Effector memory CD4-positive, alpha-beta T cell (primary cell): ENCODE results near the gene VWA3A.
"Not testable (repeated sequence)": the region's sequence is repeated elsewhere in the genome, so short reads cannot be mapped to it uniquely, and the experiment has no call there.

Experiments
- DNase-seq, 3 donors: peaks; one replicate each; pipeline ENCODE4 v3.0.0-alpha.2; 2020
- H3K27ac ChIP-seq: 2 replicates; pipeline ENCODE4 v1.7.0; 2013; ENCODE audit warnings: mild to moderate bottlenecking, low read length, moderate library complexity; ENCODE audit not compliant: insufficient read depth, poor library complexity, severe bottlenecking
- H3K27me3 ChIP-seq: replicated peaks from 2 replicates; pipeline ENCODE4 v1.7.0; 2013; ENCODE audit warnings: mild to moderate bottlenecking, low read length; ENCODE audit not compliant: insufficient read depth, control insufficient read depth, poor library complexity, severe bottlenecking
- H3K36me3 ChIP-seq: 2 replicates; pipeline ENCODE4 v1.7.0; 2013; ENCODE audit warnings: mild to moderate bottlenecking, low read length, moderate library complexity; ENCODE audit not compliant: control insufficient read depth, insufficient read depth
- H3K4me1 ChIP-seq: 2 replicates; pipeline ENCODE4 v1.7.0; 2013; ENCODE audit warnings: low read length, mild to moderate bottlenecking; ENCODE audit not compliant: control insufficient read depth, insufficient read depth, poor library complexity, severe bottlenecking
- H3K4me3 ChIP-seq: 2 replicates; pipeline ENCODE4 v1.7.0; 2013; ENCODE audit warnings: low read length, low read depth, mild to moderate bottlenecking; ENCODE audit not compliant: insufficient read depth, poor library complexity, severe bottlenecking
- H3K9me3 ChIP-seq: 2 replicates; pipeline ENCODE4 v1.7.0; 2013; ENCODE audit warnings: mild to moderate bottlenecking, low read length, moderate library complexity; ENCODE audit not compliant: control insufficient read depth

The VWA3A gene

DNA sequence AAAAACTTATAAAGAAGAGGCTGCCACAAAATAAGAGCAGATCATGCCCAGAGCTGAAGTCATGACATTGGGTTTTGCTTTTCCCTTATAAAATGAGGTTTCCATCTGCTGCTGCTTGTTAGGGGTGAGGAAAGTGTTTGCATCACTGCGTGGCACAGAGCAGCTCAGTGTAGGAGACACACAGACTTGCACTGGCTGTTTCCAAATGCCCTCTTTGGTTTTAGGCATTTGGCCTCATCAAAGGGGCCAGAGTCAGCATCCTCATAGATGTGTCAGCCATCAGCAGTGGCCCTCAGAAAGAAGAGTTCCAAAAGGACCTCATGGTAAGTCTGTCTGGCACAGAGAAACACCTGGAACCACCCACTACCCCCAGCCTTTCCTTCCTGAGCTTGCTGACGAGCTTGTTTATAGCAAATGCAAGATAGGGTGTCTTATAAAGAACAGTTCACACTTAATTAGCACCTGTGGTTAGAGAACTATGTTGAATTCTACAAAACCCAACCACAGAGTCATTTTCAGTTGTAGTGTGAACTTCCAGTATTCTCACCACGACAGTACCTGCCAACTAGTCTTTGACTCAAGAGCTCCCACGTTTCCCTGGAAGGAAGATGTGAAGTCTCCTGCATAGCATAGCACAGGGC is 17.0 kb downstream of the VWA3A start:
- H3K36me3 ChIP-seq = no peaks in the 10 kb centered on the region
- no peak for DNase-seq
- H3K4me1 ChIP-seq = no peaks in the 10 kb centered on the region
- H3K4me3 ChIP-seq = no peak overlapping the region
- H3K9me3 ChIP-seq = no peaks in the 10 kb centered on the region
- H3K27ac ChIP-seq = no peak overlapping the region
- H3K27me3 ChIP-seq = no peaks in the 10 kb centered on the region

GRCh38 chr16:22111629-22112028 is 19.3 kb downstream of the VWA3A start:
- not testable (repeated sequence) for DNase-seq, H3K9me3 ChIP-seq, H3K27ac ChIP-seq, H3K4me1 ChIP-seq, H3K27me3 ChIP-seq, H3K4me3 ChIP-seq, H3K36me3 ChIP-seq

DNA sequence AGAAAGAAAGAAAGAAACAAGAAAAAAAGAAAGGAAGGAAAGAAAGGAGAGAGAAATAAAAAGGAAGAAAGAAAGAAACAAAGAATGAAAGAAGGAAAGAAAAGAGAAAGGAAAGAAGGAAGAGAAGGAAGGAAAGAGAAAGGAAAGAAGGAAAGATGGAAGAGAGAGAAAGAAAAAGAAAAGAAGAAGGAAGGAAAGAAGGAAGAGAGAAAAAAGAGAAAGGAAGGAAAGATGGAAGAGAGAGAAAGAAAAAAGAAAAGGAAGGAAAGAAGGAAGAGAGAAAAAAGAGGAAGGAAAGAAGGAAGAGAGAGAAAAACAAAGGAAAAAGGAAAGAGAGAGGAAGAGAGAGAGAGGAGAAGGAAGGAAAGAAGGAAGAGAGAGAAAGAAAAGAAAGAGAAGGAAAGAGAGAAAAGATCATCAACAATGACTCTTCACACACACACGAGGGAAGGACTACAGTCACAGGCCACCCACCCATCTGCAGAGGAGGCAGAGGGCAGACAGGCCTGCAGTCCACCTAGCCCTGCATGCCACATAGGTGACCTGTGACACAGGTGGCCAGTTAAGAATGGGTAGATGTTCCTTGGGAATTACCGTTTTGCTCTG is 23.9 kb downstream of the VWA3A start:
- Histone ChIP-seq H3K4me1 (no peaks in the 10 kb centered on the region), H3K4me3 (no peak overlapping the region), H3K27me3 (no peaks in the 10 kb centered on the region), H3K27ac (no peak overlapping the region), H3K9me3 (no peaks in the 10 kb centered on the region), H3K36me3 (no peaks in the 10 kb centered on the region)
- no peak for DNase-seq

DNA sequence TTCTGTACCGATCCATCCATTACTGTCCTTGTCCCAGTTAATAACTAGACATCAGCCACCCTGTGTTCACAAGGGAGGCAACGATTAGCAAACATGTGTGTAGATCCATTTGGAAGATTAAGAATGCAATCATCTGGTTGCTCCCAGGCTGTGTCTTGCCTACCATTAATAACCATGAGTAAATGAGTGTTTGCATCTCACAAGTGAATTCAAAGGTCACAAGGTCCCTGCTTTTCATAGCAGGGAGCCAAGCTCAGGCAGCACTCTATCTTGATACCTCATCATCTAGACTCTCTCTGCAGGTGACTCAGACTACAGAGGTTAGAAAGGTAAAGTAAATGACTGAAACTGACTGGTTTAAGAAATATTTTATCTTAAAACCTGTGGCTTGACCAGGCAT is 25.3 kb downstream of the VWA3A start:
- Histone ChIP-seq H3K4me1 (no peaks in the 10 kb centered on the region), H3K9me3 (no peaks in the 10 kb centered on the region), H3K36me3 (no peaks in the 10 kb centered on the region), H3K4me3 (no peak overlapping the region), H3K27ac (no peak overlapping the region), H3K27me3 (no peaks in the 10 kb centered on the region)
- DNase-seq = no peak

- Histone ChIP-seq H3K36me3 (no peaks in the 10 kb centered on the region), H3K9me3 (no peaks in the 10 kb centered on the region), H3K4me3 (no peak overlapping the region), H3K4me1 (no peaks in the 10 kb centered on the region), H3K27ac (no peak overlapping the region), H3K27me3 (no peaks in the 10 kb centered on the region)
- no peak for DNase-seq
Observed at GRCh38 chr16:22120440-22120839, 28.1 kb downstream of the VWA3A start.

DNA sequence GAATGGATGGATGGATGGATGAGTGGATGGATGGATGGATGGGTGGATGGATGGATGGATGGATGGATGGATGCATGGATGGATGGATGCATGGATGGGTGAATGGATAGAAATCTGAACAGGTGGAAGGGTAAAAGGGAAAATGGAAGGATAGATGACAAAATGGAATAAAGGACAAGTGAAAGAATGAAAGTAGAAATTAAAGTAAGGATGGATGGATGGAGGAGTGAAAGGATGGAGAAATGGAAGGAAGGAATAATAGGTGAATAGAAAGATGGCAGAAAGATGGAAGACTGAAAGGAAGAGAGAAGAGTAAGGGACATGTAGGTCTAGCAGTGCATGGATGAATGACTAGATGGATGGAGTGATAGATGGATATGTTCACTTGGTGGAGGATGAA is 29.9 kb downstream of the VWA3A start:
- no peaks in the 10 kb centered on the region for H3K36me3 ChIP-seq
- H3K27ac ChIP-seq = no peak overlapping the region
- no peaks in the 10 kb centered on the region for H3K27me3 ChIP-seq
- no peaks in the 10 kb centered on the region for H3K9me3 ChIP-seq
- H3K4me1 ChIP-seq = no peaks in the 10 kb centered on the region
- DNase-seq = no peak
- H3K4me3 ChIP-seq = no peak overlapping the region

DNA sequence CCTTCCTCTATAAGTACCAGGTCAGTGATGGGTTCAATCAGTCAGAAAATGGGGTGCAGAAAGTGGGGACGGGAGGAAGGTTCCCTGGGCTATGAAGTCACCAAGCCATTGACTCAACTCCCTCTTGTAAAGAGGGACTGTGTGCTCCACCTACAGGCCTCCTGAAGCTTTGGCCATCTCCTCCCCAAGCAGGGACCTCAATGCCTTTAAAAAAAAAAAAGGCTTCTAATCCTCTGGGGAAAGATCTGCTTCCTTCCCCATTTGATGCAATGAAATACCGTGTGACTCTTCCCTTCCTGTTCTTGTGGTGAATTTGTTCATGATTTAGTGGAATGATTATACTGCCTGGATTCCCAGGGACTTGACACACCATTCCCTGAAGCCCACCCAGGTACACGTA is 30.8 kb downstream of the VWA3A start:
- Histone ChIP-seq H3K27me3 (no peaks in the 10 kb centered on the region), H3K4me3 (no peak overlapping the region), H3K27ac (no peak overlapping the region), H3K4me1 (no peaks in the 10 kb centered on the region), H3K36me3 (no peaks in the 10 kb centered on the region), H3K9me3 (no peaks in the 10 kb centered on the region)
- no peak for DNase-seq

- DNase-seq = no peak
- no peaks in the 10 kb centered on the region for H3K27me3 ChIP-seq
- no peak overlapping the region for H3K27ac ChIP-seq
- H3K9me3 ChIP-seq = no peaks in the 10 kb centered on the region
- H3K4me3 ChIP-seq = no peak overlapping the region
- H3K4me1 ChIP-seq = no peaks in the 10 kb centered on the region
- H3K36me3 ChIP-seq = no peaks in the 10 kb centered on the region
Observed at GRCh38 chr16:22123759-22124490, 31.6 kb downstream of the VWA3A start.

GRCh38 chr16:22124583-22125284 is 32.4 kb downstream of the VWA3A start:
- no peaks in the 10 kb centered on the region for H3K27me3 ChIP-seq
- DNase-seq = no peak

More at GRCh38 chr16:22124583-22125284, 32.4 kb downstream of the VWA3A start:
- Histone ChIP-seq H3K36me3 (no peaks in the 10 kb centered on the region), H3K4me3 (no peak overlapping the region), H3K4me1 (no peaks in the 10 kb centered on the region), H3K9me3 (no peaks in the 10 kb centered on the region), H3K27ac (no peak overlapping the region)
